GM23248 (cell line): ENCODE data around the gene METTL23. TPM values are rescaled to one million over a fixed set of nuclear protein-coding genes. Genes with fewer than 3 reads are reported as not detected.

Source experiments
- DNase-seq: peaks from one replicate; pipeline ENCODE4 v3.0.0-alpha.2; 2015
- H2AFZ ChIP-seq: fragments of 200-600 bp; sonication (generic); 2 replicates; pipeline ENCODE4 v1.6.1; 2016; ENCODE audit warnings: antibody characterized with exemption
- H3F3A ChIP-seq: fragments of 200-600 bp; sonication (generic); 2 replicates; pipeline ENCODE4 v1.6.1; 2016; ENCODE audit warnings: mild to moderate bottlenecking, antibody characterized with exemption, mixed run types; ENCODE audit not compliant: insufficient read depth
- H3K27ac ChIP-seq: fragments of 200-600 bp; sonication (generic); 2 replicates; pipeline ENCODE4 v1.5.1; 2016; ENCODE audit warnings: mild to moderate bottlenecking
- H3K27me3 ChIP-seq: fragments of 200-600 bp; sonication (generic); replicated peaks from 2 replicates; pipeline ENCODE4 v1.6.1; 2016; ENCODE audit warnings: mild to moderate bottlenecking; ENCODE audit not compliant: insufficient read depth
- H3K36me3 ChIP-seq: fragments of 200-600 bp; sonication (generic); 2 replicates; pipeline ENCODE4 v1.6.1; 2016; ENCODE audit warnings: low read depth, mild to moderate bottlenecking
- H3K4me1 ChIP-seq: fragments of 200-600 bp; sonication (generic); 2 replicates; pipeline ENCODE4 v1.6.1; 2016; ENCODE audit warnings: mild to moderate bottlenecking; ENCODE audit not compliant: insufficient read depth
- H3K4me2 ChIP-seq: fragments of 200-600 bp; sonication (generic); one replicate; pipeline ENCODE4 v1.6.1; 2016; ENCODE audit warnings: mild to moderate bottlenecking; ENCODE audit not compliant: unreplicated experiment
- H3K4me3 ChIP-seq: fragments of 200-600 bp; sonication (generic); 2 replicates; pipeline ENCODE4 v1.5.1; 2016; ENCODE audit warnings: mild to moderate bottlenecking
- H3K79me2 ChIP-seq: fragments of 200-600 bp; sonication (generic); 2 replicates; pipeline ENCODE4 v1.6.1; 2016; ENCODE audit warnings: mild to moderate bottlenecking; ENCODE audit not compliant: insufficient read depth
- H3K9ac ChIP-seq: fragments of 200-600 bp; sonication (generic); 2 replicates; pipeline ENCODE4 v1.6.1; 2016; ENCODE audit warnings: mild to moderate bottlenecking
- H3K9me2 ChIP-seq: fragments of 200-600 bp; sonication (generic); 2 replicates; pipeline ENCODE4 v1.6.1; 2016; ENCODE audit warnings: mixed run types, mild to moderate bottlenecking, moderate library complexity; ENCODE audit not compliant: insufficient read depth
- H3K9me3 ChIP-seq: fragments of 200-600 bp; sonication (generic); one replicate; pipeline ENCODE4 v1.6.1; 2017; ENCODE audit warnings: low read depth
- H4K20me1 ChIP-seq: fragments of 200-600 bp; sonication (generic); 2 replicates; pipeline ENCODE4 v1.6.0; 2016; ENCODE audit not compliant: insufficient read depth
- EZH2 ChIP-seq: fragments of 200-600 bp; sonication (generic); IDR thresholded peaks from 2 replicates; pipeline ENCODE4 v1.6.1; 2018; ENCODE audit warnings: antibody characterized with exemption, mild to moderate bottlenecking; ENCODE audit not compliant: insufficient read depth, poor library complexity, severe bottlenecking
- EZH2phosphoT487 ChIP-seq: fragments of 200-600 bp; sonication (generic); IDR thresholded peaks from 2 replicates; pipeline ENCODE4 v1.6.1; 2018; ENCODE audit warnings: antibody characterized with exemption, moderate library complexity, mild to moderate bottlenecking, low read depth; ENCODE audit not compliant: insufficient read depth
- WGBS, 2 experiments: methylation state at CpG; one replicate each; pipeline ENCODE4 v1.1.6; 2015 to 2017; ENCODE audit warnings: low lambda C conversion rate in 2 of 2, low coverage in 1 of 2; ENCODE audit errors: missing lambda C conversion rate in 2 of 2; 5-methylcytosine and 5-hydroxymethylcytosine counted together
- in situ Hi-C: fragments of 300-500 bp; cut with MboI; formaldehyde crosslinking; loops from 2 replicates; pipeline ENCODE4 v1.15.0; 2020
- polyA plus RNA-seq: library from polyadenylated mRNA; unstranded; fragments of >200 nt; fragmentation: Nextera tagmentation; extraction: Ambion mirVana; gene quantifications from 2 replicates; pipeline ENCODE4 v1.2.1, GENCODE V29; 2016
- total RNA-seq: library from RNA; depleted of rRNA; stranded (reverse); fragments of >200 nt; shearing (Covaris generic); gene quantifications from 2 replicates; pipeline ENCODE4 v1.2.3, GENCODE V29; 2014

Gene METTL23
- total and polyA plus RNA-seq, 2 experiments from 2014 or later = 35.6 to 54.8 TPM

DNA sequence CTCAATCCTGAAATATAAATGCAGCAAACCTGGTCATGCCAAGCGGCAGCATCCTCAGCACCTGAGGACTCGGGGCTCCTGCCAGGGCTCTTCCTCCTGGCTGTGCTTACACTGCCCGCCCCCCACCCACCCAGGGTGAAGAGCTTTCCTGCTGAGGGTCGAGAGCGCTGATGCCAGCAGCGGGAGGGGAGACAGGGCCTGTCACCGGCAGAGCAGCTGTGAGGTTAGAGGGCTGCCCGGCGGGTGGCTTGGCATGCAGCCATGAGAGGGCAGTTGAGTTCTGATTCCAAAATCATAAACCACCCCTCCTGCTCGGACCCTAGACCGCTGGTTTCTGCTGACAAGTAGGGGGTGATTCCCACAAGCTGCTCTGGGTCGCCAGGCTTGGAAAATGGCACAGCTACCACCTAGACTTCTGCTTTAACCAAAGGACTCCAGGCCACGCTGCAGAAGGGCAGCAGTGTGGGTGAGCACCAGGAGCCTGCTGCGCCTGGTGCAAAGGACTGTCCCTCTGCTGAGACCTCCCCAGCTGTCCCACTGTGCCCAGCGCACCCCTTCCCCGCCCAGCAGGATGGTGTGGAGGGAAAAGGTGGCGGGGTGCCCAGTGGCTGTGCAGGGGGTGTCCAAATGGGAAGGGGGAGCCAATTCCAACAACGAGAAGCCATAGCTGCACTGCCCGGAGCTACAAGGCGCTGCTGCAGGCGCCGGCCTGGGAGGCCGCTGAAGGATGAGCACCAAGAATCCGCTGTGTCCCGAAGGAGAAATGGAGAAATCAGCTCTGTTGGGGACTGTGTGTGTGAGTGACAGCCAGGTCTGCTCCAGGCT lies 42.5 kb upstream of the METTL23 start:
- Histone ChIP-seq H3K79me2 (peaks cover 61% of the 10 kb centered on the region), H3K9me2 (no peaks in the 10 kb centered on the region), H2AFZ (no peak overlapping the region), H4K20me1 (no peaks in the 10 kb centered on the region), H3K9ac (no peak overlapping the region), H3K27ac (no peak overlapping the region), H3K4me1 (peaks cover 40% of the 10 kb centered on the region), H3K36me3 (peaks cover 21% of the 10 kb centered on the region; the same call in 1 of the 2 replicates), H3K27me3 (no peaks in the 10 kb centered on the region), H3F3A (peaks cover 17% of the 10 kb centered on the region), H3K4me3 (no peak overlapping the region), H3K4me2 (no peak overlapping the region), H3K9me3 (no peaks in the 10 kb centered on the region)
- TF ChIP-seq EZH2phosphoT487 (no peak), EZH2 (no peak)
- in situ Hi-C loops = no loop called here
- 93 to 94% methylated on average over 25 of the region's 25 CpGs for WGBS, 2 experiments
- DNase-seq = no peak

GRCh38 chr17:76684756-76685155 lies 41.9 kb upstream of the METTL23 start:
- H3K36me3 ChIP-seq = peaks cover 22% of the 10 kb centered on the region; the same call in 1 of the 2 replicates
- no peaks in the 10 kb centered on the region for H4K20me1 ChIP-seq
- peaks cover 22% of the 10 kb centered on the region for H3F3A ChIP-seq
- no peaks in the 10 kb centered on the region for H3K9me2 ChIP-seq
- no peak for TF ChIP-seq EZH2
- TF ChIP-seq EZH2phosphoT487 = no peak
- WGBS, 2 experiments = 77 to 81% methylated on average over 4 to 7 of the region's 7 CpGs
- in situ Hi-C loops = no loop called here
- DNase-seq = no peak
- no peak overlapping the region for H3K4me3 ChIP-seq
- no peak overlapping the region for H3K27ac ChIP-seq
- peaks cover 46% of the 10 kb centered on the region for H3K4me1 ChIP-seq
- peaks cover 67% of the 10 kb centered on the region for H3K79me2 ChIP-seq
- H3K9ac ChIP-seq = no peak overlapping the region
- no peaks in the 10 kb centered on the region for H3K9me3 ChIP-seq
- no peaks in the 10 kb centered on the region for H3K27me3 ChIP-seq
- no peak overlapping the region for H2AFZ ChIP-seq
- no peak overlapping the region for H3K4me2 ChIP-seq

DNA sequence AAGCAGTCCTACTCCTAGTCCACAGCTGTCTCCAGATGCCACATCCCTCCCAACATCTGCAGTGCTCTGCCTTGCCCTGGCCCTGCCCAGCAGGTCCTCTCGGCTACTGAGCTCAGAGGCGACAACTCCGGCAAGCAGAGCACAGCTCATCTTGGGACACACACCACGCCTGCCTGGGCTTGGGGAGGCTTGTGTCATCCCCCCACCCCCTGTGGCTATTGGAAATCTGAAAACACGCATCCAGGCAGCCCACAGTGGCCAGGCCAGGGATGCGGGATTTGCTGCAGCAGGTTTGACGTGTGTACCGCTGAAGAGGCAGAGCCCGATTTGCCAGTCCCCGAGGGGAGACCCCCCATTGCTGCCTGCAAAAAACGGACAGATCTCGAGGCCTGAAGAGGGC lies 41.3 kb upstream of the METTL23 start:
- H3K9me2 ChIP-seq = no peaks in the 10 kb centered on the region
- H3K9me3 ChIP-seq = no peaks in the 10 kb centered on the region
- H3K4me2 ChIP-seq = no peak overlapping the region
- no peak overlapping the region for H3K4me3 ChIP-seq
- no peaks in the 10 kb centered on the region for H3K27me3 ChIP-seq
- DNase-seq = no peak
- no peak overlapping the region for H3K9ac ChIP-seq
- TF ChIP-seq EZH2phosphoT487 = no peak
- TF ChIP-seq EZH2 = no peak
- in situ Hi-C loops = no loop called here
- no peaks in the 10 kb centered on the region for H4K20me1 ChIP-seq
- H2AFZ ChIP-seq = no peak overlapping the region
- H3K79me2 ChIP-seq = peaks cover 73% of the 10 kb centered on the region
- peaks cover 21% of the 10 kb centered on the region; the same call in 1 of the 2 replicates for H3K36me3 ChIP-seq
- no peak overlapping the region for H3K27ac ChIP-seq
- H3K4me1 ChIP-seq = peaks cover 46% of the 10 kb centered on the region
- WGBS, 2 experiments = 82 to 87% methylated on average over 12 of the region's 12 CpGs
- peaks cover 22% of the 10 kb centered on the region for H3F3A ChIP-seq

DNA sequence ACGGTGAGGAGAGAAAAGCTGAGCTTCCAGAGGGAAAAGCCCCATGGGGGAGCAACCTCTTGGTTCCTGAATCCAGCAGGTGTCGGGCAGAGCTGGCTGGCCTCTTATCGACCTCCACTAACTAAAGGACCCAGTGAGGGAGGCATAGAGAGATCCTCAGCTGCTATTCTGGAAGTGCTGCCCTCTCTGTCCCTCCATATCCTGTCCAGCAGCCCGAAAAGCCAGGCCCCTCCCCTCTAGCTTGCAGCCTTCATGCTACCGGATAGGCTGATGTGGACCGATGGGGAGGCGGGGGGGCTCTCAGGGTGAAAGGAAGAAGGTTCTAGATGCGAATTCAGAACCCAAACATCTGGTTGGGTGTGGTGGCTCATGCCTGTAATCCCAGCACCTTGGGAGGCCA lies 40.8 kb upstream of the METTL23 start:
- Histone ChIP-seq H3K4me3 (no peak overlapping the region), H3K9me3 (no peaks in the 10 kb centered on the region), H3F3A (peaks cover 17% of the 10 kb centered on the region), H3K4me1 (peaks cover 46% of the 10 kb centered on the region), H3K36me3 (peaks cover 17% of the 10 kb centered on the region; the same call in 1 of the 2 replicates), H3K27me3 (no peaks in the 10 kb centered on the region), H3K9me2 (no peaks in the 10 kb centered on the region), H2AFZ (no peak overlapping the region), H3K4me2 (no peak overlapping the region), H3K27ac (no peak overlapping the region), H3K9ac (no peak overlapping the region), H3K79me2 (peaks cover 78% of the 10 kb centered on the region), H4K20me1 (no peaks in the 10 kb centered on the region)
- 79% methylated on average over 8 of the region's 8 CpGs for WGBS, 2 experiments
- no peak for DNase-seq
- in situ Hi-C loops = no loop called here
- TF ChIP-seq EZH2phosphoT487 (no peak), EZH2 (no peak)
